Transverse colon (tissue), 4 donors: ENCODE measurements around the gene PAGE4. TPM values are rescaled to one million over a fixed set of nuclear protein-coding genes. Genes with fewer than 3 reads are reported as not detected.

ENCODE experiments used
- DNase-seq: peaks from one replicate; pipeline ENCODE4 v3.0.0-alpha.2; 2019
- H3K27ac ChIP-seq, 4 donors: fragments of 200-600 bp; sonication (generic); 2 replicates each; pipeline ENCODE4 v1.5.1; 2016 to 2018; ENCODE audit warnings: inconsistent platforms in 4 of 4
- H3K27me3 ChIP-seq: fragments of 200-600 bp; sonication (generic); 2 replicates; pipeline ENCODE4 v1.5.1; 2017; ENCODE audit warnings: inconsistent platforms
- H3K36me3 ChIP-seq, 4 donors: fragments of 200-600 bp; sonication (generic); 2 replicates each; pipeline ENCODE4 v1.5.1; 2017 to 2019; ENCODE audit warnings: inconsistent platforms in 4 of 4
- H3K4me1 ChIP-seq, 4 donors: fragments of 200-600 bp; sonication (generic); 2 replicates each; pipeline ENCODE4 v1.5.1; 2017 to 2020; ENCODE audit warnings: inconsistent platforms in 4 of 4
- H3K4me3 ChIP-seq, 4 donors: fragments of 200-600 bp; sonication (generic); 1 replicate in 1 of 4; 2 replicates in 3 of 4; pipeline versions ENCODE4 v1.5.1 to v1.6.1; 2017 to 2019; ENCODE audit warnings: inconsistent platforms in 4 of 4
- H3K9me3 ChIP-seq, 2 donors: fragments of 200-600 bp; sonication (generic); 2 replicates each; pipeline ENCODE4 v1.5.1; 2017 to 2019; ENCODE audit warnings: inconsistent platforms in 2 of 2
- EP300 ChIP-seq: sonication (generic); formaldehyde crosslinking; IDR thresholded peaks from one replicate; pipeline ENCODE4 v1.6.1; 2017; ENCODE audit warnings: antibody characterized with exemption, low read depth
- POLR2A ChIP-seq: fragments of 450-650 bp; IDR thresholded peaks from one replicate; pipeline ENCODE4 v1.6.1; 2016; ENCODE audit warnings: antibody characterized with exemption, mild to moderate bottlenecking, moderate library complexity
- POLR2AphosphoS5 ChIP-seq, 3 donors: sonication (generic); formaldehyde crosslinking; IDR thresholded peaks; one replicate each; pipeline ENCODE4 v1.6.1; 2016; ENCODE audit warnings: antibody characterized with exemption in 3 of 3
- WGBS, 2 donors: methylation state at CpG; one replicate each; pipeline ENCODE4 v1.1.5; 2018; ENCODE audit warnings: low coverage in 1 of 2; 5-methylcytosine and 5-hydroxymethylcytosine counted together
- in situ Hi-C, 4 donors: fragments of 200-750 bp; cut with MboI; loops; one replicate each; pipeline versions ENCODE4 v1.15.0 to v1.15.1; 2017; ENCODE audit warnings: low sequenced_read_pairs in 3 of 4, low pct_ligation_motif_present in 1 of 4, low pct_unique_long_range_greater_than_20kb in 1 of 4
- intact Hi-C: fragments of 100-400 bp; cut with DNase I; formaldehyde crosslinking; loops from one replicate; pipeline ENCODE4 v1.15.1; 2023; ENCODE audit warnings: low total_unique reads
- total RNA-seq, 4 donors: library from RNA; depleted of rRNA; stranded (reverse); fragments of >200 nt; gene quantifications; one replicate each; pipeline ENCODE4 v1.1.0, GENCODE V29; 2016
- TF ChIP-seq, protein P1 (sequence below), 5 experiments: fragments of 200-600 bp in 3 of 5; fragments of 450-650 bp in 2 of 5; sonication (generic) in 3 of 5; IDR thresholded peaks; 1 replicate in 2 of 5; 2 replicates in 3 of 5; pipeline ENCODE4 v1.5.1; 2016 to 2017; ENCODE audit warnings: antibody characterized with exemption in 5 of 5, inconsistent platforms in 3 of 5, mild to moderate bottlenecking in 2 of 5, moderate library complexity in 1 of 5

The PAGE4 gene
- total RNA-seq, 4 donors from 2014 or later, result not detected

DNA sequence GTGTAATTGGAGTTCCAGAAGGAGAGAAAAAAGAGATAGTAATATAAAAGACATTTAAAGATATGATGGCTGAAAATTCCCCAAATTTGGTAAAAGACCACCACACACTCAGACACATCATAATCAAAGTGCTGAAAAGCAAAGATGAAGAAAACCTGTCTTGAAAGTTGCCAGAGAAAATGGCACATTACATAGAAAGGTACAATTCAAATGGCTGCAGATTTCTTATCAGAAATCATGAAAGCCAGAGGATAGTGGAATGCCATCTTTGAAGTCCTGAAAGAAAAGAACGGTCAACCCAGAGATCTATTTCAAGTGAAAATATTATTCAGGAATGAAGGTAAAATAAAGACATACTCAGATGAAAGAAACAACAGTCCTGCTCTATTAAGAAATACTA lies 29.3 kb upstream of the PAGE4 start:
- Histone ChIP-seq H3K27ac (no peak overlapping the region), H3K9me3 (no peaks in the 10 kb centered on the region), H3K27me3 (no peaks in the 10 kb centered on the region), H3K36me3 (no peaks in the 10 kb centered on the region), H3K4me1 (no peaks in the 10 kb centered on the region), H3K4me3 (no peak overlapping the region)
- TF ChIP-seq EP300 (no peak), POLR2A (no peak), POLR2AphosphoS5 (IDR thresholded peaks at IDR 0.05) (no peak)
- TF ChIP-seq, protein P1, sequence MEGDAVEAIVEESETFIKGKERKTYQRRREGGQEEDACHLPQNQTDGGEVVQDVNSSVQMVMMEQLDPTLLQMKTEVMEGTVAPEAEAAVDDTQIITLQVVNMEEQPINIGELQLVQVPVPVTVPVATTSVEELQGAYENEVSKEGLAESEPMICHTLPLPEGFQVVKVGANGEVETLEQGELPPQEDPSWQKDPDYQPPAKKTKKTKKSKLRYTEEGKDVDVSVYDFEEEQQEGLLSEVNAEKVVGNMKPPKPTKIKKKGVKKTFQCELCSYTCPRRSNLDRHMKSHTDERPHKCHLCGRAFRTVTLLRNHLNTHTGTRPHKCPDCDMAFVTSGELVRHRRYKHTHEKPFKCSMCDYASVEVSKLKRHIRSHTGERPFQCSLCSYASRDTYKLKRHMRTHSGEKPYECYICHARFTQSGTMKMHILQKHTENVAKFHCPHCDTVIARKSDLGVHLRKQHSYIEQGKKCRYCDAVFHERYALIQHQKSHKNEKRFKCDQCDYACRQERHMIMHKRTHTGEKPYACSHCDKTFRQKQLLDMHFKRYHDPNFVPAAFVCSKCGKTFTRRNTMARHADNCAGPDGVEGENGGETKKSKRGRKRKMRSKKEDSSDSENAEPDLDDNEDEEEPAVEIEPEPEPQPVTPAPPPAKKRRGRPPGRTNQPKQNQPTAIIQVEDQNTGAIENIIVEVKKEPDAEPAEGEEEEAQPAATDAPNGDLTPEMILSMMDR (IDR thresholded peaks at IDR 0.05), result no peak
- in situ Hi-C loops (no loop called here), intact Hi-C loops (no loop called here)
- 92 to 100% methylated on average over 1 of the region's 1 CpG for WGBS, 2 donors
- DNase-seq, result no peak

DNA sequence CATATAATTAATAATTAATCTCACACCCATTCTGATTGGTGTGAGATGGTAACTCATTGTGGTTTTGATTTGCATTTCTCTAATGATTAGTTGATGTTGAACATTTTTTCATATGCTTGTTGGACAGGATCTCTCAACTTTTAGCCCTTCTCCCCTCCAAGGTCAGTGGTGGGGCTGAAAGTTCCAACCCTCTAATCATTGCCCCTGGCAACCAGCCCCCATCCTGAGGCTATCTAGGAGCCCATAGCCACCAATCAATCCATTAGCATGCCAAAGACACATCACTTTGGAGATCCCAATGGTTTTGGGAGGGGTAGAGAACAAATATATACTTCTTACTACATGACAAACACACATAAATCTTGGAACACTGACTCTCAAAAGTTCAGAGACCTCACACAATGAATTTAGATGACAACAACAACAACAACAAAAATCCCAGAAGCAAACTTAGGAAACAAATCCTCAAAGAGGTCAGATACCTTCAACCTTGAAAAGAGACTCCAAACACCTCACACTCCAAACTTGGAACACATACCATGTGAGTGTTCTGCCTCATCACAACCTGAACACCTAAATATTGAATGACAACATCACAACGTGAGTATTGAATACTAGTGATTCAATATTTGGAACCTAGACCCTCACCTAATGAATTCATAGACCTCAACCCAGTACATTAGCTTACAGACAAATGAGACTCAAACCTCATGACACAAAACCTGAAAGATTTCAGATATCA lies 19.0 kb upstream of the PAGE4 start:
- Histone ChIP-seq H3K27me3 (no peaks in the 10 kb centered on the region), H3K36me3 (no peaks in the 10 kb centered on the region), H3K4me3 (no peak overlapping the region), H3K27ac (no peak overlapping the region), H3K9me3 (no peaks in the 10 kb centered on the region), H3K4me1 (no peaks in the 10 kb centered on the region)
- intact Hi-C loops (no loop called here), in situ Hi-C loops (no loop called here)
- DNase-seq, result no peak
- 38% methylated on average over 1 of the region's 1 CpG; no CpG with 5 or more reads in 1 of the 2 donors for WGBS, 2 donors
- TF ChIP-seq POLR2A (no peak), EP300 (no peak), POLR2AphosphoS5 (IDR thresholded peaks at IDR 0.05) (no peak)
- TF ChIP-seq, protein P1 (IDR thresholded peaks at IDR 0.05), result no peak

DNA sequence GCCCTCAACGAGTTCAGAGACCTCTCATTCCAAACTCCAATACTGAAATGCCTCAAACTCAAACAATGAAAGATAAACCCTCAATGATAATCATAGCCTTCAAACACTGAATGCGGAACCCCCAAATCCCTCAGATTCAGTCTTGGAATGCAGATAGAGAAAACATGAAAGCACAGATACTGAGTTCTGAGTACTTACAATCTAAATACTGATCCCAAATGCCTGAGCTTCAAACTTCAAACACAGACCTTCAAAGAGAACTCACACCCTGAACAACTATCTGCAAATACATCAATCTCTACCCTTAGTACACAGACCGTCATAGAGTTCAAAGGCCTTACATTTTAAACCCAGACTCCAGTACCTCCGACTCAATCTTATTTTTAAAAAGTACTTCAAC lies 16.9 kb upstream of the PAGE4 start:
- DNase-seq, result no peak
- no peaks in the 10 kb centered on the region for H3K9me3 ChIP-seq
- H3K27ac ChIP-seq, result no peak overlapping the region
- H3K4me1 ChIP-seq, result no peaks in the 10 kb centered on the region
- intact Hi-C loops, result no loop called here
- H3K36me3 ChIP-seq, result no peaks in the 10 kb centered on the region
- TF ChIP-seq, protein P1 (IDR thresholded peaks at IDR 0.05), result no peak
- TF ChIP-seq POLR2A (no peak), POLR2AphosphoS5 (IDR thresholded peaks at IDR 0.05) (no peak), EP300 (no peak)
- no peak overlapping the region for H3K4me3 ChIP-seq
- in situ Hi-C loops, result no loop called here
- WGBS, 2 donors, result 40 to 56% methylated on average over 1 to 4 of the region's 4 CpGs
- no peaks in the 10 kb centered on the region for H3K27me3 ChIP-seq

DNA sequence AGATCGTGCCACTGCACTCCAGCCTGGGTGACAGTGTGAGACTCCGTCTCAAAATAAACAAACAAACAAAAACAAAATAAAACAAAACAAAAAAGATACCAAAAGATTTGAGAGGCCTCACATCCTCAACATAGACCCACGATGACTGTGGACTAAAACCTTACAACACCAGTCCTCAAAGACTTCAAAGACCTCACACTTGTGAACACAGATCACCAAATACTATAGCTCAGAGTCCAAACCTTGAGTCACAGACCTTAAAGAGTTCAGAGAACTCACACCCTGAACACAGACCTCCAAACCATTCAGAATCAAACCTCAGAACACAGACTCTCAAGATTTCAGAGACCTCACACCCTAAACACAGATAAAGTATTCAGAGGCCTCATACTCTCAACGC lies 12.7 kb upstream of the PAGE4 start:
- in situ Hi-C loops (no loop called here), intact Hi-C loops (no loop called here)
- Histone ChIP-seq H3K27ac (no peak overlapping the region), H3K36me3 (no peaks in the 10 kb centered on the region), H3K4me1 (no peaks in the 10 kb centered on the region), H3K4me3 (no peak overlapping the region), H3K9me3 (no peaks in the 10 kb centered on the region), H3K27me3 (no peaks in the 10 kb centered on the region)
- no peak for DNase-seq
- 84% methylated on average over 4 of the region's 4 CpGs; no CpG with 5 or more reads in 1 of the 2 donors for WGBS, 2 donors
- TF ChIP-seq POLR2A, result no peak
- no peak for TF ChIP-seq POLR2AphosphoS5 (IDR thresholded peaks at IDR 0.05)
- TF ChIP-seq, protein P1 (IDR thresholded peaks at IDR 0.05), result no peak
- TF ChIP-seq EP300, result no peak
